K562 (cell line): Measurements from ENCODE around the gene ALG14. TPM values are rescaled to one million over a fixed set of nuclear protein-coding genes. Genes with fewer than 3 reads are reported as not detected.

ENCODE experiments used
- ATAC-seq: fragments of 200-7000 bp; cut with Tn5 transposase; 3 replicates; pipeline ENCODE4 v1.9.1; 2020; ENCODE audit warnings: moderate library complexity
- BruUV-seq: library from RNA; stranded (reverse); fragments of 400-500 nt; replicated peaks from 2 replicates; lab custom pipeline; 2021; lab: Mats Ljungman, UMichigan
- CTCF ChIA-PET: fragments of 300-600 bp; formaldehyde crosslinking; extraction: SDS; loops from one replicate; lab custom pipeline; 2021; ENCODE audit warnings: low intra/inter-chr PET ratio; lab: Yijun Ruan, JAX
- POLR2A ChIA-PET: fragments of 300-600, 350-650 bp; sonication (Branson Sonifier 250); formaldehyde crosslinking; extraction: SDS; loops from one replicate; lab custom pipeline; 2021; ENCODE audit warnings: antibody characterized with exemption, inconsistent platforms; lab: Yijun Ruan, JAX
- DNase-seq, 4 experiments: peaks; one replicate each; pipeline versions ENCODE4 v3.0.0 to v3.0.0-alpha.2; 2011 to 2018; ENCODE audit warnings: low spot score in 3 of 4, mixed read lengths in 3 of 4; ENCODE audit errors: extremely low read depth in 1 of 4
- FAIRE-seq: peaks from 2 replicates; lab custom pipeline; 2011; peaks lifted over from hg19 to GRCh38; lab: Jason Lieb, UNC
- H2AFZ ChIP-seq: 2 replicates; pipeline ENCODE4 v1.6.0; 2011; ENCODE audit warnings: low read depth, low read length, control low read depth, inconsistent platforms
- H3K27ac ChIP-seq: fragments of 200-600 bp; 3 replicates; pipeline ENCODE4 v1.8.0; 2011; ENCODE audit warnings: low read depth, mild to moderate bottlenecking, control low read depth, inconsistent platforms, low read length, moderate library complexity, mixed read lengths; ENCODE audit errors: extremely low read depth
- H3K27me3 ChIP-seq, 2 experiments: fragments of 300-600 bp in 1 of 2; 2 replicates in 1 of 2; 3 replicates in 1 of 2; pipeline versions ENCODE4 v1.6.0 to v1.8.0; 2011; ENCODE audit warnings: inconsistent platforms in 2 of 2, low read length in 2 of 2, mild to moderate bottlenecking in 1 of 2, mixed read lengths in 1 of 2, moderate library complexity in 1 of 2; ENCODE audit not compliant: control insufficient read depth in 2 of 2, insufficient read depth in 2 of 2
- H3K36me3 ChIP-seq: fragments of 300-600 bp; 3 replicates; pipeline ENCODE4 v1.8.0; 2011; ENCODE audit warnings: mild to moderate bottlenecking, low read length, inconsistent platforms; ENCODE audit not compliant: control insufficient read depth, insufficient read depth
- H3K4me1 ChIP-seq, 2 experiments: fragments of 200-600 bp in 1 of 2; replicated peaks in 1 of 2; 2 replicates in 1 of 2; 3 replicates in 1 of 2; pipeline versions ENCODE4 v1.5.1 to v1.8.0; 2011; ENCODE audit warnings: inconsistent platforms in 2 of 2, low read length in 2 of 2, mild to moderate bottlenecking in 1 of 2, mixed read lengths in 1 of 2, moderate library complexity in 1 of 2; ENCODE audit not compliant: control insufficient read depth in 2 of 2, insufficient read depth in 2 of 2
- H3K4me2 ChIP-seq: 2 replicates; pipeline ENCODE4 v1.6.1; 2011; ENCODE audit warnings: low read length, control low read depth, inconsistent platforms, mixed read lengths; ENCODE audit not compliant: insufficient read depth
- H3K4me3 ChIP-seq: fragments of 200-600 bp; sonication (generic), shearing (Covaris generic); 2 replicates; pipeline ENCODE4 v1.5.1; 2016; ENCODE audit warnings: control low read depth, inconsistent platforms
- H3K79me2 ChIP-seq: fragments of 200-600 bp; 3 replicates; pipeline ENCODE4 v1.8.0; 2011; ENCODE audit warnings: low read length, inconsistent platforms; ENCODE audit not compliant: control insufficient read depth, insufficient read depth
- H3K9ac ChIP-seq, 2 experiments: 2 replicates each; pipeline versions ENCODE4 v1.6.0 to v1.6.1; 2011; ENCODE audit warnings: low read depth in 2 of 2, low read length in 2 of 2, control low read depth in 1 of 2, inconsistent platforms in 1 of 2, mild to moderate bottlenecking in 1 of 2, mixed read lengths in 1 of 2; ENCODE audit not compliant: insufficient read depth in 1 of 2
- H3K9me1 ChIP-seq: one replicate; pipeline ENCODE4 v1.6.0; 2011; ENCODE audit warnings: inconsistent platforms, mild to moderate bottlenecking, low read length, moderate library complexity; ENCODE audit not compliant: control insufficient read depth, insufficient read depth
- H3K9me3 ChIP-seq: replicated peaks from 2 replicates; pipeline ENCODE4 v1.5.1; 2011; ENCODE audit warnings: low read depth, low read length, inconsistent platforms; ENCODE audit not compliant: control insufficient read depth, insufficient read depth
- H4K20me1 ChIP-seq: replicated peaks from 2 replicates; pipeline ENCODE4 v1.6.1; 2011; ENCODE audit warnings: low read length, inconsistent platforms, mixed read lengths; ENCODE audit not compliant: control insufficient read depth, insufficient read depth
- ATF3 ChIP-seq, 2 experiments: fragments of 450-650 bp in 1 of 2; sonication (generic) in 1 of 2; formaldehyde crosslinking in 1 of 2; IDR thresholded peaks in 1 of 2; conservative IDR thresholded peaks in 1 of 2; 2 replicates each; pipeline versions ENCODE4 v1.6.1 to v1.8.1; 2016 to 2023; ENCODE audit warnings: mild to moderate bottlenecking in 2 of 2, moderate library complexity in 2 of 2, inconsistent platforms in 1 of 2, missing genetic modification reagents in 1 of 2
- HNRNPUL1 ChIP-seq: fragments of 200-400 bp; formaldehyde crosslinking; IDR thresholded peaks from 2 replicates; pipeline ENCODE4 v1.6.1; 2017; ENCODE audit warnings: low read length
- MYNN ChIP-seq, 2 experiments: sonication (generic); formaldehyde crosslinking in 1 of 2; IDR thresholded peaks; 2 replicates each; pipeline versions ENCODE4 v1.5.0 to v1.6.1; 2016 to 2020; ENCODE audit warnings: antibody characterized with exemption in 1 of 2, missing genetic modification reagents in 1 of 2
- PHTF2 ChIP-seq: fragments of 250-450 bp; sonication (Bioruptor Pico); IDR thresholded peaks from 2 replicates; pipeline ENCODE4 v1.5.0; 2021; ENCODE audit warnings: mild to moderate bottlenecking
- POU5F1 ChIP-seq: fragments of 150-350 bp; IDR thresholded peaks from 2 replicates; pipeline ENCODE4 v1.6.1; 2014; ENCODE audit warnings: borderline replicate concordance, low read length, low read depth, mild to moderate bottlenecking; ENCODE audit not compliant: partially characterized antibody
- STAT5A ChIP-seq: IDR thresholded peaks from 2 replicates; pipeline ENCODE4 v1.6.1; 2012; ENCODE audit warnings: low read length, inconsistent platforms, borderline replicate concordance
- TAL1 ChIP-seq: fragments of 450-650 bp; IDR thresholded peaks from 2 replicates; pipeline ENCODE4 v1.6.1; 2016; ENCODE audit warnings: mild to moderate bottlenecking
- WGBS: fragments of 100-300 bp; shearing (Covaris generic); methylation state at CpG from one replicate; pipeline ENCODE4 v1.1.6; 2016; ENCODE audit warnings: low coverage, mixed read lengths; ENCODE audit not compliant: insufficient coverage; ENCODE audit errors: missing lambda C conversion rate; 5-methylcytosine and 5-hydroxymethylcytosine counted together
- in situ Hi-C: fragments of 300-500 bp; cut with MboI; formaldehyde crosslinking; loops from 4 replicates; pipeline ENCODE4 v1.15.0; 2018; ENCODE audit warnings: inconsistent platforms, mixed read lengths
- intact Hi-C: fragments of 100-400 bp; cut with micrococcal nuclease; formaldehyde crosslinking; loops from 2 replicates; pipeline ENCODE4 v1.14.2; 2022
- polyA plus RNA-seq, 8 experiments: library from polyadenylated mRNA; depleted of rRNA in 4 of 8; stranded (reverse) in 5 of 8; unstranded in 3 of 8; fragments of >200 nt; fragmentation: Nextera tagmentation in 2 of 8; fragmentation: Illumina TruSeq in 1 of 8; extraction: Ambion mirVana in 2 of 8; extraction: Trizol in 1 of 8; gene quantifications; 2 replicates each; pipeline versions ENCODE4 v1.2.1 to v1.2.3, GENCODE V29; 2011 to 2014; ENCODE audit warnings: inconsistent platforms in 1 of 8, missing spikeins in 1 of 8
- total RNA-seq, 7 experiments: library from RNA; depleted of rRNA in 6 of 7; stranded (reverse); fragments of >200 nt in 6 of 7; fragmentation: Illumina TruSeq in 2 of 7; extraction: Trizol in 2 of 7; gene quantifications; 2 replicates each; pipeline versions ENCODE4 v1.2.1 to v1.2.3, GENCODE V29; 2011 to 2021; ENCODE audit warnings: low replicate concordance in 1 of 7
- TF ChIP-seq, protein P1 (sequence below): fragments of 450-650 bp; IDR thresholded peaks from 2 replicates; pipeline ENCODE4 v1.6.1; 2017; ENCODE audit warnings: antibody characterized with exemption, mild to moderate bottlenecking
- TF ChIP-seq, protein P2 (sequence below): fragments of 450-650 bp; formaldehyde crosslinking; IDR thresholded peaks from 2 replicates; pipeline ENCODE4 v1.4.0; 2020; ENCODE audit warnings: mild to moderate bottlenecking, moderate library complexity
- TF ChIP-seq, protein P3 (sequence below): fragments of 450-650 bp; conservative IDR thresholded peaks from 2 replicates; pipeline ENCODE4 v1.6.1; 2016; ENCODE audit warnings: missing genetic modification characterization, low read depth, mild to moderate bottlenecking, missing compliant biosample characterization, moderate library complexity
- TF ChIP-seq, protein P4 (sequence below): fragments of 450-650 bp; conservative IDR thresholded peaks from 2 replicates; pipeline ENCODE4 v1.6.1; 2016; ENCODE audit warnings: missing genetic modification characterization, low read depth, mild to moderate bottlenecking, control low read depth, missing compliant biosample characterization

ALG14 gene
- total and polyA plus RNA-seq, 9 of the 15 experiments (the other 6 are each of a cell fraction or from before 2014, with no cell fraction given), result 2.8 to 16.2 (median 4.9) TPM

- 0 out of 5 replicates have a peak, but pooled peaks cover 0 to 4% of the 10 kb centered on the region in 2 experiments for H3K27me3 ChIP-seq
- no peaks in the 10 kb centered on the region for H3K9me1 ChIP-seq
- no peak overlapping the region for H3K4me3 ChIP-seq
- intact Hi-C loops (no loop called here), in situ Hi-C loops (no loop called here)
- ChIA-PET CTCF (no interaction called here), POLR2A (interaction anchor here (0.9 to 1.3 kb wide), 2 partner anchors 8 to 16 kb away, joined by 3 to 4 read pairs; no protein-coding TSS in a partner anchor)
- H3K36me3 ChIP-seq, result no peaks in the 10 kb centered on the region
- H2AFZ ChIP-seq, result no peak overlapping the region
- FAIRE-seq (peak; percentile 35), DNase-seq (no peak), ATAC-seq (no peak)
- BruUV-seq, result no TSS peak
- no peaks in the 10 kb centered on the region for H4K20me1 ChIP-seq
- H3K9ac ChIP-seq, result no peak overlapping the region
- H3K27ac ChIP-seq, result no peak overlapping the region
- no peaks in the 10 kb centered on the region for H3K79me2 ChIP-seq
- no peaks in the 10 kb centered on the region; a peak in 1 of 5 replicates for H3K4me1 ChIP-seq
- 21% methylated on average over 4 of the region's 4 CpGs for WGBS
- H3K4me2 ChIP-seq, result no peak overlapping the region
- no peaks in the 10 kb centered on the region for H3K9me3 ChIP-seq
- TF ChIP-seq HNRNPUL1 (no peak), ATF3 (IDR thresholded peaks at IDR 0.05) (no peak), ATF3 (CRISPR knock-in tag; conservative IDR thresholded peaks at IDR 0.05) (no peak), MYNN (IDR thresholded peaks at IDR 0.05) (no peak), MYNN (CRISPR knock-in tag; IDR thresholded peaks at IDR 0.05) (no peak), PHTF2 (CRISPR knock-in tag) (no peak), STAT5A (no peak), POU5F1 (no peak), TAL1 (no peak)
- TF ChIP-seq, protein P1, sequence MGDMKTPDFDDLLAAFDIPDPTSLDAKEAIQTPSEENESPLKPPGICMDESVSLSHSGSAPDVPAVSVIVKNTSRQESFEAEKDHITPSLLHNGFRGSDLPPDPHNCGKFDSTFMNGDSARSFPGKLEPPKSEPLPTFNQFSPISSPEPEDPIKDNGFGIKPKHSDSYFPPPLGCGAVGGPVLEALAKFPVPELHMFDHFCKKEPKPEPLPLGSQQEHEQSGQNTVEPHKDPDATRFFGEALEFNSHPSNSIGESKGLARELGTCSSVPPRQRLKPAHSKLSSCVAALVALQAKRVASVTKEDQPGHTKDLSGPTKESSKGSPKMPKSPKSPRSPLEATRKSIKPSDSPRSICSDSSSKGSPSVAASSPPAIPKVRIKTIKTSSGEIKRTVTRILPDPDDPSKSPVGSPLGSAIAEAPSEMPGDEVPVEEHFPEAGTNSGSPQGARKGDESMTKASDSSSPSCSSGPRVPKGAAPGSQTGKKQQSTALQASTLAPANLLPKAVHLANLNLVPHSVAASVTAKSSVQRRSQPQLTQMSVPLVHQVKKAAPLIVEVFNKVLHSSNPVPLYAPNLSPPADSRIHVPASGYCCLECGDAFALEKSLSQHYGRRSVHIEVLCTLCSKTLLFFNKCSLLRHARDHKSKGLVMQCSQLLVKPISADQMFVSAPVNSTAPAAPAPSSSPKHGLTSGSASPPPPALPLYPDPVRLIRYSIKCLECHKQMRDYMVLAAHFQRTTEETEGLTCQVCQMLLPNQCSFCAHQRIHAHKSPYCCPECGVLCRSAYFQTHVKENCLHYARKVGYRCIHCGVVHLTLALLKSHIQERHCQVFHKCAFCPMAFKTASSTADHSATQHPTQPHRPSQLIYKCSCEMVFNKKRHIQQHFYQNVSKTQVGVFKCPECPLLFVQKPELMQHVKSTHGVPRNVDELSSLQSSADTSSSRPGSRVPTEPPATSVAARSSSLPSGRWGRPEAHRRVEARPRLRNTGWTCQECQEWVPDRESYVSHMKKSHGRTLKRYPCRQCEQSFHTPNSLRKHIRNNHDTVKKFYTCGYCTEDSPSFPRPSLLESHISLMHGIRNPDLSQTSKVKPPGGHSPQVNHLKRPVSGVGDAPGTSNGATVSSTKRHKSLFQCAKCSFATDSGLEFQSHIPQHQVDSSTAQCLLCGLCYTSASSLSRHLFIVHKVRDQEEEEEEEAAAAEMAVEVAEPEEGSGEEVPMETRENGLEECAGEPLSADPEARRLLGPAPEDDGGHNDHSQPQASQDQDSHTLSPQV, result no peak
- TF ChIP-seq, protein P2, sequence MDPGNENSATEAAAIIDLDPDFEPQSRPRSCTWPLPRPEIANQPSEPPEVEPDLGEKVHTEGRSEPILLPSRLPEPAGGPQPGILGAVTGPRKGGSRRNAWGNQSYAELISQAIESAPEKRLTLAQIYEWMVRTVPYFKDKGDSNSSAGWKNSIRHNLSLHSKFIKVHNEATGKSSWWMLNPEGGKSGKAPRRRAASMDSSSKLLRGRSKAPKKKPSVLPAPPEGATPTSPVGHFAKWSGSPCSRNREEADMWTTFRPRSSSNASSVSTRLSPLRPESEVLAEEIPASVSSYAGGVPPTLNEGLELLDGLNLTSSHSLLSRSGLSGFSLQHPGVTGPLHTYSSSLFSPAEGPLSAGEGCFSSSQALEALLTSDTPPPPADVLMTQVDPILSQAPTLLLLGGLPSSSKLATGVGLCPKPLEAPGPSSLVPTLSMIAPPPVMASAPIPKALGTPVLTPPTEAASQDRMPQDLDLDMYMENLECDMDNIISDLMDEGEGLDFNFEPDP, result no peak
- TF ChIP-seq, protein P3, sequence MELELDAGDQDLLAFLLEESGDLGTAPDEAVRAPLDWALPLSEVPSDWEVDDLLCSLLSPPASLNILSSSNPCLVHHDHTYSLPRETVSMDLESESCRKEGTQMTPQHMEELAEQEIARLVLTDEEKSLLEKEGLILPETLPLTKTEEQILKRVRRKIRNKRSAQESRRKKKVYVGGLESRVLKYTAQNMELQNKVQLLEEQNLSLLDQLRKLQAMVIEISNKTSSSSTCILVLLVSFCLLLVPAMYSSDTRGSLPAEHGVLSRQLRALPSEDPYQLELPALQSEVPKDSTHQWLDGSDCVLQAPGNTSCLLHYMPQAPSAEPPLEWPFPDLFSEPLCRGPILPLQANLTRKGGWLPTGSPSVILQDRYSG (tag), result no peak
- TF ChIP-seq, protein P4, sequence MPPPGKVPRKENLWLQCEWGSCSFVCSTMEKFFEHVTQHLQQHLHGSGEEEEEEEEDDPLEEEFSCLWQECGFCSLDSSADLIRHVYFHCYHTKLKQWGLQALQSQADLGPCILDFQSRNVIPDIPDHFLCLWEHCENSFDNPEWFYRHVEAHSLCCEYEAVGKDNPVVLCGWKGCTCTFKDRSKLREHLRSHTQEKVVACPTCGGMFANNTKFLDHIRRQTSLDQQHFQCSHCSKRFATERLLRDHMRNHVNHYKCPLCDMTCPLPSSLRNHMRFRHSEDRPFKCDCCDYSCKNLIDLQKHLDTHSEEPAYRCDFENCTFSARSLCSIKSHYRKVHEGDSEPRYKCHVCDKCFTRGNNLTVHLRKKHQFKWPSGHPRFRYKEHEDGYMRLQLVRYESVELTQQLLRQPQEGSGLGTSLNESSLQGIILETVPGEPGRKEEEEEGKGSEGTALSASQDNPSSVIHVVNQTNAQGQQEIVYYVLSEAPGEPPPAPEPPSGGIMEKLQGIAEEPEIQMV, result no peak
These were observed 78.7 kb downstream of the ALG14 start for GRCh38 chr1:94993931-94994645.
